ENCODE measurements around the gene U2AF2. TPM values are rescaled to one million over a fixed set of nuclear protein-coding genes. Genes with fewer than 3 reads are reported as not detected.

U2AF2 gene
- total RNA-seq, 1 donor from 2014 or later: 273 TPM

DNA sequence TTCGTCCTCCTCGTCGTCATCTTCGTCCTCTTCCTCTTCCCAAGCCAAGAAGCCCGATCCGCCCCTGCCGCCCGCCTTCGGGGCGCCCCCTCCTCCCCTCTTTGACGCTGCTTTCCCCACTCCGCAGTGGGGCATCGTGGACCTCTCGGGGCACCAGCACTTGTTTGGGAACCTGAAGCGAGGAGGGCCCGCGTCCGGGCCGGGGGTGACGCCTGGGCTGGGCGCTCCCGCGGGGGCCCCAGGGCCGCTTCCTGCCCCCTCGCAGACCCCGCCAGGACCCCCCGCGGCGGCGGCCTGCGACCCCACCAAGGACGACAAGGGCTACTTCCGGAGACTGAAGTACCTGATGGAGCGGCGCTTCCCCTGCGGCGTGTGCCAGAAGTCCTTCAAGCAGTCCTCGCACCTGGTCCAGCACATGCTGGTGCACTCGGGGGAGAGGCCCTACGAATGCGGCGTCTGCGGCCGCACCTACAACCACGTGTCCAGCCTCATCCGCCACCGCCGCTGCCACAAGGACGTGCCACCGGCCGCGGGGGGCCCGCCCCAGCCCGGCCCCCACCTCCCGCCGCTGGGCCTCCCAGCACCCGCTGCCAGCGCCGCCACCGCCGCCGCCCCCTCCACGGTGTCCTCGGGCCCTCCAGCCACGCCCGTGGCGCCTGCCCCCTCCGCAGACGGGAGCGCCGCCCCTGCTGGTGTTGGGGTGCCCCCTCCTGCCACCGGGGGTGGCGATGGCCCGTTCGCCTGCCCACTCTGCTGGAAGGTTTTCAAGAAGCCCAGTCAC lies 40.7 kb upstream of the U2AF2 start:
- no peak for ATAC-seq (ENCODE audit: low read depth)
- CTCF ChIA-PET: no interaction called here
- TF ChIP-seq, protein P1, sequence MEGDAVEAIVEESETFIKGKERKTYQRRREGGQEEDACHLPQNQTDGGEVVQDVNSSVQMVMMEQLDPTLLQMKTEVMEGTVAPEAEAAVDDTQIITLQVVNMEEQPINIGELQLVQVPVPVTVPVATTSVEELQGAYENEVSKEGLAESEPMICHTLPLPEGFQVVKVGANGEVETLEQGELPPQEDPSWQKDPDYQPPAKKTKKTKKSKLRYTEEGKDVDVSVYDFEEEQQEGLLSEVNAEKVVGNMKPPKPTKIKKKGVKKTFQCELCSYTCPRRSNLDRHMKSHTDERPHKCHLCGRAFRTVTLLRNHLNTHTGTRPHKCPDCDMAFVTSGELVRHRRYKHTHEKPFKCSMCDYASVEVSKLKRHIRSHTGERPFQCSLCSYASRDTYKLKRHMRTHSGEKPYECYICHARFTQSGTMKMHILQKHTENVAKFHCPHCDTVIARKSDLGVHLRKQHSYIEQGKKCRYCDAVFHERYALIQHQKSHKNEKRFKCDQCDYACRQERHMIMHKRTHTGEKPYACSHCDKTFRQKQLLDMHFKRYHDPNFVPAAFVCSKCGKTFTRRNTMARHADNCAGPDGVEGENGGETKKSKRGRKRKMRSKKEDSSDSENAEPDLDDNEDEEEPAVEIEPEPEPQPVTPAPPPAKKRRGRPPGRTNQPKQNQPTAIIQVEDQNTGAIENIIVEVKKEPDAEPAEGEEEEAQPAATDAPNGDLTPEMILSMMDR (IDR thresholded peaks at IDR 0.05): no peak
- H3K9me3 Mint-ChIP-seq: no peaks in the 10 kb centered on the region
- peaks cover 38% of the 10 kb centered on the region for H3K4me1 Mint-ChIP-seq
- no peak overlapping the region for H3K4me3 Mint-ChIP-seq
- peaks cover 46% of the 10 kb centered on the region for H3K36me3 Mint-ChIP-seq (ENCODE audit: low read depth)
- intact Hi-C loops (cut with micrococcal nuclease): no loop called here
- no peaks in the 10 kb centered on the region for H3K27me3 Mint-ChIP-seq
- no peak overlapping the region for H3K27ac Mint-ChIP-seq
- DNase-seq: no peak
- POLR2A ChIA-PET: no interaction called here

DNA sequence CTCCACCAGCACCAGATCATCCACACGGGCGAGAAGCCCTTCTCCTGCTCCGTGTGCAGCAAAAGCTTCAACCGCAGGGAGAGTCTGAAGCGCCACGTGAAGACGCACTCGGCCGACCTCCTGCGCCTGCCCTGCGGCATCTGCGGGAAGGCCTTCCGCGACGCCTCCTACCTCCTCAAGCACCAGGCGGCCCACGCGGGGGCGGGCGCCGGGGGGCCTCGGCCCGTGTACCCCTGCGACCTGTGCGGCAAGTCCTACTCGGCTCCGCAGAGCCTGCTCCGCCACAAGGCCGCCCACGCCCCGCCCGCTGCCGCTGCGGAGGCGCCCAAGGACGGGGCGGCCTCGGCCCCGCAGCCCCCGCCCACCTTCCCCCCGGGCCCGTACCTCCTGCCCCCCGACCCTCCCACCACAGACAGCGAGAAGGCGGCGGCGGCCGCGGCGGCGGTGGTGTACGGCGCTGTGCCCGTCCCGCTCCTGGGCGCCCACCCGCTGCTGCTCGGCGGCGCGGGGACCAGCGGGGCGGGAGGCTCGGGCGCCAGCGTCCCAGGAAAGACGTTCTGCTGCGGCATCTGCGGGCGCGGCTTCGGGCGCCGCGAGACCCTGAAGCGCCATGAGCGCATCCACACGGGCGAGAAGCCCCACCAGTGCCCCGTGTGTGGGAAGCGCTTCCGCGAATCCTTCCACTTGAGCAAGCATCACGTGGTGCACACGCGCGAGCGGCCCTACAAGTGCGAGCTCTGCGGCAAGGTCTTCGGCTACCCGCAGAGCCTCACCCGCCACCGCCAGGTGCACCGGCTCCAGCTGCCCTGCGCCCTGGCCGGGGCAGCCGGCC lies 39.9 kb upstream of the U2AF2 start:
- H3K27me3 Mint-ChIP-seq: no peaks in the 10 kb centered on the region
- H3K27ac Mint-ChIP-seq: no peak overlapping the region
- H3K4me3 Mint-ChIP-seq: no peak overlapping the region
- ChIA-PET CTCF (no interaction called here), POLR2A (no interaction called here)
- TF ChIP-seq, protein P1 (IDR thresholded peaks at IDR 0.05): no peak
- no peak for DNase-seq
- intact Hi-C loops (cut with micrococcal nuclease): no loop called here
- H3K9me3 Mint-ChIP-seq: no peaks in the 10 kb centered on the region
- H3K4me1 Mint-ChIP-seq: peaks cover 32% of the 10 kb centered on the region
- ATAC-seq (ENCODE audit: low read depth): no peak
- H3K36me3 Mint-ChIP-seq (ENCODE audit: low read depth): peaks cover 38% of the 10 kb centered on the region

DNA sequence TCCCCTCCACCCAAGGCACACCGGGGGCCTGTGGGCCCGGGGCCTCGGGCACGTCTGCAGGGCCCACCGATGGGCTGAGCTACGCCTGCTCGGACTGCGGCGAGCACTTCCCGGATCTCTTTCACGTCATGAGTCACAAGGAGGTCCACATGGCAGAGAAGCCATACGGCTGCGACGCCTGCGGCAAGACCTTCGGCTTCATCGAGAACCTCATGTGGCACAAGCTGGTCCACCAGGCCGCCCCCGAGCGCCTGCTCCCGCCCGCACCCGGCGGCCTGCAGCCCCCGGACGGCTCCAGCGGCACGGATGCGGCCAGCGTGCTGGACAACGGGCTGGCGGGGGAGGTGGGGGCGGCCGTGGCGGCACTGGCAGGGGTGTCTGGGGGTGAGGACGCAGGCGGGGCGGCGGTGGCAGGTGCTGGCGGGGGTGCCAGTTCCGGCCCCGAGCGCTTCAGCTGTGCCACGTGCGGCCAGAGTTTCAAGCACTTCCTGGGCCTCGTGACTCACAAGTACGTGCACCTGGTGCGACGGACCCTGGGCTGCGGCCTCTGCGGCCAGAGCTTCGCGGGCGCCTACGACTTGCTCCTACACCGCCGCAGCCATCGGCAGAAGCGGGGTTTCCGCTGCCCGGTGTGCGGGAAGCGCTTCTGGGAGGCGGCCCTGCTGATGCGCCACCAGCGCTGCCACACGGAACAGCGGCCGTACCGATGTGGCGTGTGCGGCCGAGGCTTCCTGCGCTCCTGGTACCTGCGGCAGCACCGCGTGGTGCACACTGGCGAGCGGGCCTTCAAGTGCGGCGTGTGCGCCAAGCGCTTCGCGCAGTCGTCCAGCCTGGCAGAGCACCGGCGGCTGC lies 39.1 kb upstream of the U2AF2 start:
- no peak for DNase-seq
- Mint-ChIP-seq H3K27me3 (no peaks in the 10 kb centered on the region), H3K36me3 (ENCODE audit: low read depth) (peaks cover 32% of the 10 kb centered on the region), H3K4me1 (peaks cover 27% of the 10 kb centered on the region), H3K27ac (no peak overlapping the region), H3K4me3 (no peak overlapping the region), H3K9me3 (no peaks in the 10 kb centered on the region)
- ChIA-PET POLR2A (no interaction called here), CTCF (no interaction called here)
- TF ChIP-seq, protein P1 (IDR thresholded peaks at IDR 0.05): no peak
- ATAC-seq (ENCODE audit: low read depth): no peak
- intact Hi-C loops (cut with micrococcal nuclease): no loop called here

DNA sequence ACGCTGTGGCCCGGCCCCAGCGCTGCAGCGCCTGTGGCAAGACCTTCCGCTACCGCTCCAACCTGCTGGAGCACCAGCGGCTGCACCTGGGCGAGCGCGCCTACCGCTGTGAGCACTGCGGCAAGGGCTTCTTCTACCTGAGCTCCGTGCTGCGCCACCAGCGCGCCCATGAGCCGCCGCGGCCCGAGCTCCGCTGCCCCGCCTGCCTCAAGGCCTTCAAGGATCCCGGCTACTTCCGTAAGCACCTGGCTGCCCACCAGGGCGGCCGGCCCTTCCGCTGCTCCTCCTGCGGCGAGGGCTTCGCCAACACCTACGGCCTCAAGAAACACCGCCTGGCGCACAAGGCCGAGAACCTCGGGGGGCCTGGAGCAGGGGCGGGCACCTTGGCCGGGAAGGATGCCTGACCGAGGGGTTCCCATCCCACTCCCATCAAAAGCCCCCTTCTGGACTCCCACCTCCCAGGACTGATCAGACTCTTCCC lies 38.4 kb upstream of the U2AF2 start:
- Mint-ChIP-seq H3K9me3 (no peaks in the 10 kb centered on the region), H3K27ac (no peak overlapping the region), H3K4me1 (peaks cover 20% of the 10 kb centered on the region), H3K4me3 (no peak overlapping the region), H3K36me3 (ENCODE audit: low read depth) (peaks cover 34% of the 10 kb centered on the region), H3K27me3 (no peaks in the 10 kb centered on the region)
- ATAC-seq (ENCODE audit: low read depth) (no peak), DNase-seq (no peak)
- intact Hi-C loops (cut with micrococcal nuclease): no loop called here
- POLR2A ChIA-PET: no interaction called here
- CTCF ChIA-PET: no interaction called here
- TF ChIP-seq, protein P1 (IDR thresholded peaks at IDR 0.05): no peak

Measured in activated B cell treated with CpG ODN at 0.5 μM for 24 hours (primary cell).